HG03520 (cell line): ENCODE data around the gene CCDC30.
"Not testable (repeated sequence)": the region's sequence is repeated elsewhere in the genome, so short reads cannot be mapped to it uniquely, and the experiment has no call there.

Experiments
- ATAC-seq: cut with Tn5 transposase; IDR thresholded peaks from one replicate; pipeline ENCODE4 v1.9.1; 2021; ENCODE audit warnings: mild to moderate bottlenecking, moderate library complexity; ENCODE audit not compliant: unreplicated experiment

The CCDC30 gene

DNA sequence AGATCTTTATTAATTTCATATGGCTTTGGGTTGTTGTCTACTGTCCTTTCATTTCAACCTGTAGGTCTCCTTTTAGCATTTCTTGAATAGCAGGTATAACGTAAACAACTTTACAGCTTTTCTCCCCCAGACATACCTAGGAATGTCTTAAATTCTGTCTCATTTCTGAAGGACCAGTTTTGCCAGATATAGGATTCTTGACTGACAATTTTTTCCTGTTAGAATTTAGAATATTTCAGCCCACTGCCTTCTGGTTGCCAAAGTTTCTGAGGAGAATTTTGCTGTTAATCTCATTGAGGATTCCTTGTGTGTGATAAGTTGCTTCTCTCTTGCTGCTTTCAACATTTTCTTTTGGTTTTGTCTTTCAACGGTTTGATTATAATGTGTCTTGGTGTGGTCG, 60.1 kb downstream of the CCDC30 start:
- no peak for ATAC-seq

DNA sequence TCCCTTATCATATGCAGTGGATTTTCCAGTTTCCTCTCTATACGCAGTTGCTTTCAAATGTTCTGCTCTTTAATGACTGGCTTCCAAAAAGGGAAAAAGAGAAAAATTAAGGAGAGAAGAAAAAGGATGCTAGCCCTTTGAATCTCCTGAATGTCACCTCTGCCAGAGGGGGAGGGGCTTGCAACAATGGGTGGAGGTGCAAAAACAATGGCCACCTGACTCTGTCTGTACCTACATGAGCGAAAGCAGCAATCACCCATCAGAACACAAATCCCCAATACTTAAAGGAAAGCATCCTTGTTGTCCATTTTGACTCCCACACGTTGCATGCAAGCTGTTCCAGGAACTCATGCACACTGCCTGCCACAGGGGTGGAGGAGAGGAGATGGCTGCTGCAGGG, 61.2 kb downstream of the CCDC30 start:
- no peak for ATAC-seq

DNA sequence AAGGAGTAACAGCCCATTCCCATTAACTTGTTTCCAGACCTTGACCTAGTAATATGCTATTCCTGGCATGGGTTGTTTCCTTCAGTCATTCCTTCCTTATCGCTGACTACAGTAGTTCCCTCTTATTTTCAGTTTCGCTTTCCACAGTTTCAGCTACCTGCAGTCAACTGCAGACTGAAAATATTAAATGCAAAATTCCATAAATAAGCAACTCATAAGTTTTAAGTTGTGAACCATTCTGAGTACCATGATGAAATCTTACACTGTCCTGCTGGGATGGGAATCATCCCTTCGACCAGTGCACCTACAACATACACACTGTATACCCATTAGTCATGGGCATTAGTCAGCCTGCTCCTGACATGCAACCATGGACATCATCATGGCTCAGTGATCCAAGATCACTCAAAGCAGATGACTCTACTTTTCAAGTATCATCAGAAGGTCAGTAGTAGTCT, 66.7 kb downstream of the CCDC30 start:
- no peak for ATAC-seq

DNA sequence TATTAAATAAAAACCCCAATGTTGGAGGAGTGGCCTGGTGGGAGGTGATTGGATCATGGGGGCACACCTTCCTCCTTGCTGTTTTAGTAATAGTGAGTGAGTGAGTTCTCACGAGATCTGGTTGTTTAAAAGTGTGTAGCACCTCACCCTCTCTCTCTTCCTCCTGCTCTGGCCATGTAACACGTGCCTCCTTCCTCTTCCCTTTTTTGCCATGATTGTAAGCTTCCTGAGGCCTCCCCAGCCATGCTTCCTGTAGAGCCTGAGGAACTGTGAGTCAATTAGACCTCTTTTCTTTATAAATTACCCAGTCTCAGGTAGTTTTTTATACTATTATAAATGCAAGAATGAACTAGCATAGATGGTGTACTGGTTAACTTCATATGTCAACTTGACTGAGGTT, 68.0 kb downstream of the CCDC30 start:
- no peak for ATAC-seq

DNA sequence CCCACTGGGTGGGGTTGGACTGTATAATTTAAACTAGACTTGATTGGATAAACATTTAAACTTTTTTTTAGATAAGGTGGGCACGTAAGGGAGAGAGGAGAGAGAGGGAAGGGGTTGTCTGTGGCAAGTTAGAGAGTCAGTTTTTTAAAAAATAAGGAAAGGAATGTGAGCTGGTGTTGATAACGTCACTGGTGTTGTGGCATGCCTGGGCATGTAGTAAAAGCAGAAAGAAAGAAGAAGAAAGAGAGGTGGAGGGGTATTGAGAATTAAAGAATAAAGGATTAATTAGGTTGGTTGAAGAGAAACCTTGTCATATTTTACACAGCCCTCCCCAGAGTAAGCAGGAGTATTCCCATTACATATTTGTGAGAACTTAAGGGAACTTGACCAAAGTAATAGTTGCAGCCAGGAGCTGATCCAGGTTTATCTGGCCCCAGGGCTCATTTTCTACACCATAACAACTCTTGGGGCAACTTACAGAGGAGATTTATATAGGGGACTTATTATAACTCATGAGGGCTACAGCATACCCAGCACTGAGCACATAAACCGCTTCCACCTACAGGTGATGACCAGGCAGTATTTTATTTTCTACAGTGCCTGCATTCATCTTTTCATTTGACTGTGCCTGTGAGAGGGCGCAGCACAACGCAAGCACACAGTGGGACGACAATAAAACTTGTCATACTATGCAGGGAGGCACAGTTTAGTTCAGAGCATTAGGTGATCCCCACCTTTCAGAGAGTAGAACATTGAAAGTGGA, 70.2 kb downstream of the CCDC30 start:
- no peak for ATAC-seq

DNA sequence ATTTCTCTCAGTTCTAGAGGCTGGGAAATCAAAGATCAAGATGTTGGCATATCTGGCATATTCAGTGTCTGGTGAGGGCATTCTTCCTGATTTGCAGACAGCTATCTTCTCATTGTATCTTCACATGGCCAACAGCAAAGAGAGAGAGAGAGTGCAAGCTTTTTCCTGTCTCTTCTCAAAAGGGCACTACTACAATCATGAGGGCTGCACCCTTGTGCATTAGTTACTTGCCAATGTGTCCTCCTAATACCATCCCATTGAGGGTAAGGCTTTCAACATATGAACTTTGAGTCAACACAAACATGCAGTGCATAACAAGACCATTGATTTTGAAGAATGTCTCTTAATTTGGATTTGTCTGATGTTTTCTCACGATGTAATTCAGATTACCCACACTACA, 78.0 kb downstream of the CCDC30 start:
- no peak for ATAC-seq

DNA sequence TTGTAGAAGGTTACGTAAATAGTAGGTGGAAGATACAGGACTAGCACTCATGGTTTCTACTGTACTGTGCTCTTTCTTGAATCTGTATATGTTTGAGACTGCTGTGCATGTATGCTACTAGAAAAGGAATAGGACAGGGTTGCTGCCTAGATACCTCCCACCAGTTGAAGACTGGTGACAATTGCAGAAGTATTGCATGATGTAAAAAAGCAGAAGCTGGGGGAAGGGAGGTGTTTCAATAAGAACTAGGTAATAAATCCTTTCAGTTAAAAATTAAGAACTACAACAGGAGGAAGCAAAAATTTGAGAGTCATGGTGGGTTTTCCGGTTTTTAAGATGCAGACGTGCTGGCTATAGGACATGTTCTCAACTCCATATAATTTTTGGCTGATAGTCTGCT, 88.1 kb downstream of the CCDC30 start:
- no peak for ATAC-seq

DNA sequence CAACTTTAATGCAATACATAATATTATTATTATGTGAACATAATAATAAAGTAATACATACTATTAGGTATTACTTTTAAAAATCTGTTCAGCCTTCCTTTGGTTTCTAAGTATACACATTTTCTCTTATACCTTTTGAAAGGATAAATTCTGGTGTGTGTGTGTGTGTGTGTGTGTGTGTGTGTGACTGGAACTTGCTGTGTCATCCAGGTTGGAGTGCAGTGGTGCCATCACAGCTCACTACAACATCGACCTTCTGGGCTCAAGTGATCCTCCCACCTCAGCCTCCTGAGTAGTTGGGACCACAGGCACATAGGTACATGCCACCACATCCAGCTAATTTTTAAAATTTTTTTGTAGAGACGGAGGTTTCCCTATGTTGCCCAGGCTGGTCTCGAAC, 88.5 kb downstream of the CCDC30 start:
- ATAC-seq, result no peak

DNA sequence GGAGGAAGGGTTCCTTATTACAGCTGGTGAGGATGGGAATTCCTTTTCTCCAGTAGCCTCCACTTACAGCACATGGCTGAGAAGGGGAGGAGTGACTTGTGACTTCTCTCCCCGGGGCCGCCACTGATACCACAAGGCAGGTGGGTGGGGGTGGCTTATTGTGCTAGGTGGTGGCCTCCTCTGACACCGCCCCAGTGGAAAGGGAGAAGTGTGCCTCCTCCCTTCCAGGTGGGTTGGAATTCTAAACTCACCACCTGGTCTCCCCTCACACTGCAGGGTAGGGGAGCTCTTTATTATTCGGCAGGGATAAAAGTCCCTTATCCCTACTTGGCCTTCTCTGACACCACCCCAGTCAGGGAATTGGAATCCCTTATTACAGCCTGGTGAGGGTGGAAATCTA, 89.5 kb downstream of the CCDC30 start:
- no peak for ATAC-seq

DNA sequence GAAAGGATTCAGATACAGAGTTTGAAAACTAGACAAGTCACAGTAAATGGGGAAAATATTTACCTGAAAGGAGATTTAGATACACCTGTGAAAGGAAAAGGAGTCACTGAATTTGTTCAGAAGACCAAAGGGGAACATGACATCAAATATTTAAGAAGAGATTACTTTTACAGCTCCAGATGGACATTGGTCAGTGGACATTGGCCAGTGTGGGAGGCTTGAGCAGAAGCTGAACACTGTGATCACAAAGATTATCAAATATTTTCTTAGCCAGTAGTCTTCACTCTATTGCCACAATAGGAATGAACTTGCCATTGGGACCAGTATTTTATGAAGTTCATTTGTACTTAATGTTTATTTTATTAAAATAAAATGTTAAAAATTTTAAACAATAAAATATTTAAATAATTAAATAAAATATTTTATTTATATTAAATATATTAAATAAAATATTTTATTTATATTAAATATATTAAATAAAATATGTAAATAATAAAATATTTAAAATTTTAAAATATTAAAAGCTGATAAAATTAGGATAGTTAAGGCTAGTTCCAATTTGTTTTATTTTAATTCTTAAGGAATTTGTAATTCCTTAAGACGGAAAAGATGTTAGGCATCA, 94.3 kb downstream of the CCDC30 start:
- no peak for ATAC-seq

DNA sequence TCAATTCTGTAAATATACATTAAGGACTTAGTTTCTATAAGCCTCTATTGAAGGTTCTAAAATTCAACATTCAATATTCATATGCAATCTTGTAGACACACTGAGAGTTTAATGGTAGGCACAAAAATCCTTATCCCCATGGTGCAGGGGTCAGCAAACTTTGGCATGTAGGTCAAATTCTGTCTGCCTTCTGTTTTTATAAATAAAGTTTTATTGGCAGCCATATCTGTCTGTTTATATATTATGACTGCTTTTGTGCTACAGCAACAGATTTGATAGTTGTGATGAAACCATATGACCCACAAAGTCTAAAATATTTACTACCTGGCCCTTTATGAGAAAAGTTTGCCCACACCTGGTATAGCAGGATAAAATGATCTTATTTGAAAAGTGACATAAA, 104.0 kb downstream of the CCDC30 start:
- ATAC-seq, result no peak

DNA sequence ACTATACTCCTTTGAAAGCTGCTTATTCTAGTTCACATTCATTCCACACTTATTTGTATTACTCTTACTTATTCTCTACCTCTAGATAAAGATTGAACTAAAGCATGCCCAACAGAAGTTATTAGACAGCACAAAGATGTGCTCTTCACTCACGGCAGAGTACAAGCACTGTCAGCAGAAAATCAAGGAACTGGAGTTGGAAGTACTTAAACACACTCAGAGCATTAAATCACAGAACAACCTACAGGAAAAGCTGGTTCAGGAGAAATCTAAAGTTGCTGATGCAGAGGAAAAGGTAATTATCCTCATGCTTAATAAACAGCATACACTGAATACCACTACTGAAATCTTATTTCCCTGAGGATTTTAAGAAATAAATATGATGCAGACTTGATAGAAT, 113.8 kb downstream of the CCDC30 start:
- no peak for ATAC-seq

DNA sequence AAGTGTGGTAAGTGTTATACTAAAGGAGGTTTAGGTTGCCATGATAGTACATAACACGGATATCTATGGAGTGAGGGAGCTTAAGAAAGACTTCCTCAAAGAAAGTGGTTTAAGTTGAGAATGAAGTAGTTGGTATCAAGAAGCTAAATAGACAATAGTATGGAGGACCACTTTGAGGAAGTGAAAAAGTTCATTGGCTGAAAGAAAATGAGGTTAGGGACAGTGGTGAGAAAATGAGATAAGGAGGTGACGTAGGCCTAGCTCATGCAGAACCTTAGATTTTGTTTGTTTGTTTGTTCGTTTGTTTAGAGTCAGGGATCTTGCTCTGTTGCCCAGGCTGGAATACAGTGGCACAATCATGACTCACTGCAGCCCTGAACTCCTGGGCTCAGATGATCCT, 122.9 kb downstream of the CCDC30 start:
- no peak for ATAC-seq

DNA sequence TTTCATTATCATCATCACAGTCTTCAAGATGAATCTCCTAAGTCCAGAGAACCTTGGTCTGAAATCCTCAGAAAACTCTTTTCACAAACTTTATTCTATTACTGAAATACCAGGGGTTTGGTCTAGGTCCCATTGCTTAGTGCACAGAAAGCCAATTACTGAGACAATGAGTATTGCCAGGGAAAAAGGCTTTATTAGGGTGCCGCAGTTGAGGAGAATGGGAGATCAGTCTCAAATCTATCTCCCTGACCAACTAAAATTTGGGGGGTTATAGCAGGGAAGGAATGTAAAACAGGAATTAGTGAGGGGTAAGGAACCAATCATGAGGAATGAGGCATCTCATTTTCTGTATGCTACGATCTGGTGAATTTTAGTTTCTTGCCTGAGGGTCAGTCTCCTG, 124.7 kb downstream of the CCDC30 start:
- no peak for ATAC-seq

DNA sequence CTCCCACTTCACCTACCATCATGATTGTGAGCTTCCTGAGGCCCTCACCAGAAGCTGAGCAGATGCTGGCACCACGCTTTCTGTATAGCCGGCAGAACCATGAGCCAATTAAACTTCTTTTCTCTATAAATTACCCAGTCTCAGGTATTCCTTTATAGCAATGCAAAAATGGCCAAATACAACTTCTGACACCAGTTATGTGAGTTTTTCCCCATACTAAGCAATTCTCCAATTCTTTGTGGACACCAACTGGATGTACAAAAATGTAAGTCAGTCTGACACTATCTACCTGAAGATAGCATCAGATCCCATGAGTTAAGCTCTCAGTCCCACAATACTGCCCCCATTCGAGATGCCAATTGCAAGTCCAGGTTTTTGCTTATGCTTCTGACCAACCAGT, 129.7 kb downstream of the CCDC30 start:
- no peak for ATAC-seq

DNA sequence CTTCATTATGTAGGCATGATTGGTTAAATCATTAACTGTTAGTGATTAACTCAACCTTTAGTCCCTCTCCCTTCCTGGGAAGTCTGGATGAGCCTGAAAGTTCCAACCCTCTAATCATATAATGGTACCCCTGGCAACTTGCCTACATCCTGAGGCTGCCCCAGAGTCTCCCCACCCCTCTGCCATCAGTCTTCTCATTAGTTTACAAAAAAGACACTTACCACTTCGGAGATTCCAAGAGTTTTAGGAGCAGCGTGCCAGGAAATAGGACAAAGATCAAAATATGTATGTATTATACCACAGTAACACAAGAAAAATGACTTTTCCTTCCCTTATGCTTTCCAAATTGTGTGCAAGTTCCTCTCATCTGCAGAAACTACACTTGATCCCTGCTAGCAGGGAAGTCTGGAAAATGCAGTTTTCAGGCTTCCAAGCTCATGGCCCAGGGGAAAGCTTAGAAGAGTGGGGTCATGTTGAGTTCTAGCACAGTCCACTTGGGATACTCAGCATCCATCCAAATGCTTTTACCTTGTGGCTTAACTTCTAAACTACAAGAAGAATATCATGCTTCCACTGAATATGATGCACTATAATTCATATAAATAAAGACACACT, 130.5 kb downstream of the CCDC30 start:
- no peak for ATAC-seq

DNA sequence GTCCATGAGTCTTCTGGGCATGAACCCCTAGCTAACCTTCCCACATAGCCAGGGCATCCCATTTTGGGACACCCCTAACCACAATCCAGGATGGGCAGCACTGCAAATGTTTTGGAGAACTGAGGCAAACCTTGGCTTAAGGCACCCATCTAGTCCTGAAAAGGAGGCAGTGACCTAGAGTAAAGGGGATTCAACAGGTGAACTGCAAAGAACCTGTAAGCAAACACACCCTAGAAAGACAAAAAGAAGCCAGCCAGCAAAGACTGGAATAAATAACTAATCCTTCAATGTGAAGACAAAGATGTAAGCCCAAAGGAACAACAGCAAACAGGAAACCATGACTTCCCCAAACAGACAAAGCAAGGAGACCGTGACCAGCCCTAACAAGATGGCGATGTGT, 138.4 kb downstream of the CCDC30 start:
- no peak for ATAC-seq

DNA sequence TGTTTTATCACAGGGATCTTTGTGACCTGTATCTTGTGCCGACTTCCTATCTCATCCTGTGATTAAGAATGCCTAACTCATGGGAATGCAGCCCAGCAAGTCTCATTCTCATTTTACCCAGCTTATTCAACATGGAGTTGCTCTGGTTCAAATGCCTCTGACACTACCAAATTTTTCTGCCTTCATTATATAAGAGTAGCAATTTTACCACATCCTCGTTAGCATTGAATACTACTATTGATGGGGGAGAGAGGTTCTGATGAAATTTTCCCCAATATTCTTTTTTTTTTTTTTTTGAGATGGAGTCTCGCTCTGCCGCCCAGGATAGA, 150.7 kb downstream of the CCDC30 start:
- no peak for ATAC-seq

DNA sequence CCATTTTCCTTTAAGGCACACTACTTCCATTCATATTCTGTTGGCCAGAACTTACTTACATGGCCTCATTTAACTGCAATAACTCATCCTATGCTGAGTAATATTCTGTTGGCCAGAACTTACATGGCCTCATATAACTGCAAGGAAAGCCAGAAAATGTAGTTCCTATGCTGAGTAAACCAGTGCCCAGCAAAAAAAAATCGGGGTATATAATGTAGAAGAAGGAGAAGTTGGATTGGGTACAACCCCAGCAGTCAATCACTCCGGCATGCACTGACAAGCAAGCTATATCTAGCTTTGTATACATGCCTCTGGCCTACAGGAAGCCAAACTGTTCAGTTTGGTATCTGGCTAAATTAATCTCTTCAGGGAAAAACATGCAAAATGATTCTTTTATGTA, 155.8 kb downstream of the CCDC30 start:
- ATAC-seq, result no peak

DNA sequence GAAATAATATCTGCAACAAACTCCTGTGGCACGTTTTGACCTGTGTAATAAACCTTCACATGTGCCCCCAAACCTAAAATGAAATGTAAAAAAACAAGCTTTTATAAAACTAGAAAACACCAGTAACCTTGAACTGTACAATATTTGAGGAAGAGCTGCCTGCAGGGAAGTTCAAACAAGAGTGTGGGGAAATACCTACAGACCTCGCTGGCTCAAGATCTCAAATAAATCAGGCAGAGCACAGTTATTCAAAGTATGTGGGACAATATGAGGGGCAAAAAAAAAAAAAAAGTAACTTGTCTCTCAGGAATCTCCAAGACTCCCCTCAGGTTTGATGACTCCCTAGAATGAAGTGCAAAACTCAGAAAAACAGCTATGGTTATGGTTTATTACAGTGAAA, 157.2 kb downstream of the CCDC30 start:
- no peak for ATAC-seq

DNA sequence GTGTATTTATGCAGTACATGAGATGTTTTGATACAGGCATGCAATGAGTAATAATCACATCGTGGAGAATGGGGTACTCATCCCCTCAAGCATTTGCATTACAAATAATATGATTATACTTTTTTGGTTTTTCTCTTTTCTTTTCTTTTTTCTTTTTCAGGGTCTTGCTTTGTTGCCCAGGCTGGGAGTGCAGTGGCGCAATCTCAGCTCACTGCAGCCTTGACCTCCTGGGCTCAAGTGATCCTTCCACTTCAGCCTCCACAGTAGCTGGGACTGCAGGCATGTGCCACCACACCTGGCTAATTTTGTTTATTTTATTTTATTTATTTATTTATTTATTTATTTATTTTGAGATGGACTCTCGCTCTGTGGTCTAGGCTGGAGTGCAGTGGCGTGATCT, 158.1 kb downstream of the CCDC30 start:
- not testable (repeated sequence) for ATAC-seq

DNA sequence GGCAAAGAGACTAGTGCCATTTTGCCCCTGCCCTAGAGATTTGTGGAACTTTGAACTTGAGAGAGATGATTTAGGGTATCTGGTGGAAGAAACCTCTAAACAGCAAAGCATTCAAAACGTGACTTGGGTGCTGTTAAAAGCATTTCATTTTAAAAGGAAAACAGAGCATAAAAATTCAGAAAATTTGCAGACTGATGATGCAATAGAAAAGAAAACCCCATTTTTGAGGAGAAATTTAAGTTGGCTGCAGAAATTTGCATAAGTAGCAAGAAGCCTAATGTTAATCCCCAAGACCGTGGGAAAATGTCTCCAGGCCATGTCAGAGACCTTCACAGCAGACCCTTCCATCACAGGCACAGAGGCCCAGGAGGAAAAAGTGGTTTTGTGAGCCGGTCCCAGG, 164.1 kb downstream of the CCDC30 start:
- not testable (repeated sequence) for ATAC-seq
